Umbilical cord (tissue), 2 donors: ENCODE data around the gene AKT2. TPM values are rescaled to one million over a fixed set of nuclear protein-coding genes. Genes with fewer than 3 reads are reported as not detected.

Experiments used
- DNase-seq: peaks from one replicate; pipeline ENCODE4 v3.0.0-alpha.2; 2015; ENCODE audit warnings: low spot score
- total RNA-seq: library from RNA; depleted of rRNA; stranded (reverse); fragments of >200 nt; gene quantifications from one replicate; pipeline ENCODE4 v1.2.3, GENCODE V29; 2014; ENCODE audit warnings: low replicate concordance; ENCODE audit not compliant: insufficient read depth

AKT2 gene
- total RNA-seq, 1 donor from 2014 or later, result 81.6 TPM

DNA sequence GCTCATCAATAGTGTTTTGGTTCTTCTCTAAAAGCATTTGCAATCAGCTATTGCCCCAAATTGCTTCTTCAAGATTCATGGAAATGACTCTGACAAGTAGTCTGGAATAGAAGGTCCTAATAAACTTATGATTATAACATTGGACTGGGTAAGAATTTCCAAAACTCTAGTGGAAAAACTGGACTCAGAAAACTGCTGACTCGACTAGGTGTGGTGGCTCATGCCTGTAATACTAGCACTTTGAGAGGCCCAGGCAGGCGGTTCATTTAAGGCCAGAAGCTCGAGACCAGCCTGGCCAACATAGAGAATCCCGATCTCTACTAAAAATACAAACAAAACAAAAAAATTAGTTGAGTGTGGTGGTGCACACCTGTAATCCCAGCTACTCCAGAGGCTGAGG is 15.5 kb upstream of the AKT2 start:
- DNase-seq, result no peak

DNA sequence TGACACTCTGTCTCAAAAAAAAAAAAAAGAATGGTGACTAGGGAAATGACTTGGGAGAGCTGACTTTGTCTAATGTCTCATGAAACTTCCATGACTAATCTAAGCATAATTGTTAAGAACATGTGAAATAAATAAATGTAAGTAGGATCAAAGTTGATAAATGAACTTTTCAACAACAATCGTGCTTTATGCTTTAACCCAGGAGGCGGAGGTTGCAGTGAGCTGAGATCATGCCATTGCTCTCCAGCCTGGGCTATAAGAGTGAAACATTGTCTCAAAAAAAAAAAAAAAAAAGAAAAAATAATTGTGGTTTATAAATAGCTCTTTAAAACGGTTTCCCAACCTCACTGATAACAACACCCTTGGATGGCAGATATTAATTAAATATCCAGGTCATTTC is 12.9 kb upstream of the AKT2 start:
- no peak for DNase-seq

DNA sequence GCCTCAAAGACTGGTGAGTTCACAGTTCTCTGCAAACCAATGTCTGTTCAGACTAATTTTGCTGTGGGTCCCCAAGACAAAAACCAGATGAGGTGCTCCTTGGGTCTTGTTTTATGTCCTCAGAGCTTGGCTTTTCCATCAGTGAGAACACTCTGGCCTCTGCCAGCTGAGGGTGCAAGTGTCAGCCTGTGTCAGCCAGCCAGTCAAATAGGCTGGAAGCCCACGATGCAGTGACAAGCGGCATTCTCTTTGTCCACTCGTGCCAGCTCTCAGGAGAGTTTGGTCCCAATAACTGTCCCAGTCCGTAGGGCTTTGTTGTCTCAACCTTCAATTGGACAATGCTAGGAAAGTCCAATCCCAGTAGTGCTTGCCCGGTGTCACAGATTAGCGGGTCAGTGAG is 9.4 kb upstream of the AKT2 start:
- DNase-seq, result no peak

DNA sequence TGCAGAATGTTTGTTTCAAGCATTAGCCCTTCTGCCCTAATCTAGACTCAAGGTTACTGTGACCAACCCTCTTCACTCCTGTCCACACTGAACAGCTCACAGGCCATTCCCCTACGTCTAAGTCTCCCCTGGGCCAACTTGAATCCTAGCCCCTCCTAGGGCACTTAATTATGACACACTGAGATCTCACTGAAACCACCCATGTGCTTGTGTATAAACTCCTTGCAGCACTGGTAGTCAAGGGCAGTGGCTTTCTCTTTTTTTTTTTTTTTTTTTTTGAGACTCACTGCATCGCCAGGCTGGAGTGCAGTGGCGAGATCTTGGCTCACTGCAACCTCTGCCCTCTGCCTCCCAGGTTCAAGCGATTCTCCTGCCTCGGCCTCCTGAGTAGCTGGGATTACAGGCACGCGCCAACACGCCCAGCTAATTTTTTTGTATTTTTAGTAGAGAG is 1.9 kb upstream of the AKT2 start:
- DNase-seq, result no peak

DNA sequence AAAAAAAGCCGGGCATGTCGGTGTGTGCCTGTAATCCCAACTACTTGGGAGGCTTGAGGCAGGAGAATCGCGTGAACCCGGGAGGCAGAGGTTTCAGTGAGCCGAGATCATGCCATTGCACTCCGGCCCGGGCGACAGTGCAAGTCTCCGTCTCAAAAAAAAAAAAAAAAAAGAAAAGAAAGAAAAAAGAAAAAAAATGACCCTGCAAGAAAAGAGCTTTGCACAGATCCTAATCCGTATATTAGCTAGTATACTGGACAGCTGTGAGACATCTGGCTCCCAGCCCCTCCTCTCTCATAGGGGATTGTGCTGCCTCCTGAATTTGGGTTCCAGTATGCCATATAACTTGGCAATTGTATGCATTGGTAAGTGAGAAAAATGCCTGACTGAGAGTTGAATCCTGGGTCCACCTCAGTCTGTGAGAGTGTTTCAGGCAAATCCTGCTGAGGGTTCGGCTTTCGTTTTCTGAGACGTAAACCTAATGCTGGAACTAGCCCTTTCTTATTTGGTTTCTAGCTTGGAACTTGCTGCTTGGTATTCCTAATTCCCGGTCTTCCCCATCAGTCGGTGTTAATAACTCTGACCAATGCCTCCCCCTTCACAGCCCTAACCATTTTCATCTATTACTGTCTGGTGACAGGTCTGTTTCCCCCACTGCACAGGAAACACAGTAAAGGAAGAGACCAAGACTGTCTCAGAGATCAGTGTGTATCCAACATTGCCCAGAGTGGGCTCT is 1.3 kb upstream of the AKT2 start:
- peak; percentile 41 for DNase-seq

DNA sequence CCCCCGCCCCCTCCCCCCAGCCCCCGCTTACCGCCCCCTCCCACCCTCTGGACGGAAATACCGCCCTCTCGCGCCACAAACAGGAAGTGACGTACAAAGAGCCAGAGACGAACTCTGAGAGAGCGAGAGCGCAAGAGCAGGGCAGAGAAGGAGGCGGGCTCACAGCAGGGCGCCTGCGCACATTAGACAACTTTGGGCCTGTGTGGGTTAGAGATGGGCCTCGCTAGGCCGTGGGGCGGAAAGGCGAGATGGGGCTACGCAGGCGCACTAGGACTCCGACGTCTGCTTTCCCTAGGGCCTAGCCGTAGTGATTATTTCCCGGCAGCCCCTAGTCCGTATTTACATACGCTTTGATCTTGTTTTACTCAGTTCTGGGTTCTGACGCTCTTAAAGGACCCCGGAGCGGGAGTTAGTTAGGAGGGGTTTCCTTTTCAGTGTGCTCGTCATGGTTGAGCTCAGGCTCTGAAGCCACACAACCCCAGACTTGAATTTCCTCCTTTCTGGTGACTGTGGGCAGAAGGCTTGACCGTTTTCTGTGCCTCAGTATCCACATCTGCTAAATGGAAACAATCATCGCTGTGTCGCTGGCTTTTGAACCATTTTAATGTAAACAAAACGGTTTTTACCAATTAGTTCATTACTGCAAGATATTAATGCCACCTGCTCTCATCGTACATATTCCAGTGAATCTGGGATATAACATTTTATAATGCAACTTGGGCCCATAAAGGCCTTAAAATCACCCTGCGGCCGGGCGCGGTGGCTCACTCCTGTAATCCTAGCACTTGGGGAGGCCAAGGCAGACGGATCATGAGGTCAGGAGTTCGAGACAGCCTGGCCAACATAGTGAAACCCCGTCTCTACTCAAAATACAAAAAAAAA is 449 bp upstream of the AKT2 start:
- peak; percentile 100 for DNase-seq

DNA sequence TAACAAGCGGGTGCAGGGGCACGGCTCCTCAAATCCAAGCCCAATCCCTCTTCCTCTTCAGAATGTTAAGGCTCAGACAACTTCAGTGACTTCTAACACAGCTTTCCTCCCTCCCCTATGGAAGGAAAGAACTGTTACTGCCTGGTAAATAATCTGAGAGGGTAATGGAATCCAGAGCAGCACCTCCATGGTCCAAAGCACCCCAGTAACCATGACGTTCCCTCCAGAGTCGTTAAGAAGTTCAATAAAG is 969 bp downstream of the AKT2 start:
- DNase-seq, result no peak

DNA sequence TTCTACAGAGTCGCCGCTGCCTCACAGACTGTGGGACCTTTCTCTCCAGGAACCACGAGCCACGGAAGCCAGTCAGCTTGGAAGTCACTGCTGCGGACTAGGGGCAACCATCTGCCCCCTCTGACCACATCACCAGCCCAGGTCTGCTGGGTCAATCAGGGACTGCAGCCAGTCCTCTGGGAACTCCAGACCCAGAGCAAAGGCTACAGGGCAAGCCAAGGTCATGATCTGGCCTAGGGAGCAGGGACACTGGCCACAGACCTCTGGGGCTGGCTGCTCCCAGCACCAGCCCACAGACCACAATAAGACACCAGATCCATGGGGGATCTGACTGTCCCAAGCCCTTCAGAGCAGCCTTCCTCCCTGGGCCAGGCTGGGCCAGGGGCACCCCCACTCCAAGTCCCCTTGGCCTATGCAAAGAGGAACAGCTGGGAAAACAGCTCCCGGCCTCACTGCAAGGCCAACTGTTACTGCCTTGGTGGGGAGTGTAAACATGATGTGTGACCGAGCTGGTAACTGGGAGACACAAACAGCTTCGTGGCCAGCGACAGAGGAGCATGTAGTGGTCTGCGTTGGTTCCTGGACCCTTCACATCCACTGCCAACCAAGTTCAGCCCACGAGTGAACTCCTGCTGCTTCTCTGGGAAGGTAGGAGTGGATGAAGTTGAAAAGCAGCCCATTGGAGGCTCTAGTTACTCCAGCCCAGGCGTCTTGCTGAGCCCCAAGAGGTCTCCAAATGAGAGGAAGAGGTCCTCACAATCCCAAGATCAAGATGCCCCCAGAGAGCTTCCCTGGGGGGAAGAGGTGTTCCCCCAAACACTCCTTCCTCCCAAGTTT is 1.5 kb downstream of the AKT2 start:
- peak; percentile 11 for DNase-seq

DNA sequence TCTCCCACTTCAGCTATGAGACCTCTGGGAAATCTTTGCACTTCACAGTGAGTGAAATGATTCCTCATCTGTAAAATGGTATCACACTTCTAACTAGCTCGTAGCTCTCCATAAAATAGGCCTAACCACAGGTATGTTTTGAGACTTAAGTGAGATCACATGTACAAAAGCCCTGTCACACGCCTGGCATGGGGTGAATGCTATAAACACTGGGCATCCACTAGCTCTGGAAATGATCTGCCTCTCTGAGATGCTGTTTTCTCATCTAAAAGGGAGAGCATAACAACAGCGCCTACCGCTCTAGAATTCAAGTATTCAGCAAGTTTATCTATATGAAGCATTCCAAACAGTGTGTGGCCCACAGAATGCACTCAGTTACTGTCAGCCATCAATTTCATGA is 2.2 kb downstream of the AKT2 start:
- DNase-seq, result no peak

DNA sequence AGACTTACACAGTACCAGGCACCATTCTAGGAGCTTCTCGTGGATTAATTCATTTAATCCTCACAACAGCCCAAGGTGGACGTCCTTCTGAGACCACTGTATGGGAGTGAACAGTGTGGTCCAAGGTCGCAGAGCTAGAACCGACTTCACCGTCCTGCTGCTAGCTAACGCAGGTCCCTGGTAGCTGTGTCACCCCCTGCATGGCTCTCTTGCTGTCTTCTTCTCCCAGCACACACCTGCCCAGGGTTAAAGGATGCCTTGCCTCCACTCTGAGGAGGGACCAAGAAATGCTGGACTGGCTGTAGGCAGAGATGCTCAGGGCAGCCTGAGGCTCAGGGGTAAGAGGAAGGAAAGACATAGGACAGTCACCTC is 3.0 kb downstream of the AKT2 start:
- no peak for DNase-seq

DNA sequence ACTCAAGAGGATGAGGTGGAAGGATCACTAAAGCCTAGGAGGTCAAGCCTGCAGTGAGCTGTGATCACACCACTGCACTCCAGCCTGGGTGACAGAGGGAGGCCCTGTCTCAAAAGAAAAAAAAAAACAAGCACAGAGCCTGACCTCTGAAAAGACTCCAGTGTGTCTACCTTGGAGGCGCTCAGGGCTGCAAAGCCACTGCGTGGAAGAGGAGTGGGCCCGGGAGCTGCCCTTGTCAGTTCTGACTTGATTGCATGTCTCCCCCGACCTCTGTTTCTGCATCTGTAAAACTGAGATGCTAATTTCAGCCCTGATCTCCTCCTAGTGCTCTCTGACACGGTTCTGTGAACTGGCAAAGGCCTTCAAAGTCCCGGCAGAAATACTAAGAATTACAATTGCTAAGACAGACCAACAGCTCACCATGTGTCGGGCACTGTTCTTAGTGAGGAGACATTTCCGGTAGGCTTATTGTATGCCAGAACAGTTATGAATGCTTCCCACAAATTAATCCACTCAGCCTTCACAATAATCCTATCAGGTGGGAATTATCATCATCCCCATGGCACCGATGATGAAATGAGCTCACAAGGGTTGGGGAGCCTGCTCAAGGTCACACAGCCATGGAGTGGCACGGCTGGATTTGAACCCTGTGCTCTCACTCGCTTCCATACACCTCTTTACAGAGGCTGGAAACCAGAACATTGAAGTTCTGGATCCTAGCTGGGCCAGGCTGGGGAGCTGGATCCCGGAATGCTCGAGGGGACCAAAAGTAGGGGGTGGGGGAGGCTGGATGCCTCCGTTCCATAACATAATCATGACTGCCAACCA is 3.5 kb downstream of the AKT2 start:
- DNase-seq, result no peak

DNA sequence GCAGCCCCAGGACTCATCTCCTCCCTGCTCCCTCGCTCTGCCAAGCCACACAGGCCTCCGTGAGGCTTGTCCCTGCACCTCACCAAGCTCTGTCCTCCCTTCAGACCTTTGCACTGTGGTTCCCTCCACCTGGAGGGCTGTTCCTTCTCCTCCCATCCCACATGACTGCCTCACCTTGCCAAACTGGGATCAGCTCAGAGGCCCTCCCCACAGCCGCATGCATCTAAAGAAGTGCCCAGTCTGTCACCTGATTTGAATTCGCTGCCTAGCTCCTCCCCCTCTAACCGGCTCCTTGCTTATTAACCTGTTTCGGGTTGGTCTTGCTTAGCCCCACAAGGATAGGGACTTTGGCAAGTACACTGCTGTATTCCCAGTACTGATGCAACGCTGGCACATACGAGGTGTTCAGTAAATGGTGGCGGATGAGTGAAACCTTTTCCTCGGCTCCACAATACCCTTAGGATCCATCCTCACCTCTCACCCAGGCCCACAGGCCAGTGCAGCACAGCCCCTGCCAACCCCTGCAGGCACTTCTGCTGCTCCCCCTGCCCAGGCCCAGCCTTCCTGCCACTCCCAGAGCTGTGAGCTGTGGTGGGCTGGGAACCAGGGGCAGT is 4.4 kb downstream of the AKT2 start:
- no peak for DNase-seq

DNA sequence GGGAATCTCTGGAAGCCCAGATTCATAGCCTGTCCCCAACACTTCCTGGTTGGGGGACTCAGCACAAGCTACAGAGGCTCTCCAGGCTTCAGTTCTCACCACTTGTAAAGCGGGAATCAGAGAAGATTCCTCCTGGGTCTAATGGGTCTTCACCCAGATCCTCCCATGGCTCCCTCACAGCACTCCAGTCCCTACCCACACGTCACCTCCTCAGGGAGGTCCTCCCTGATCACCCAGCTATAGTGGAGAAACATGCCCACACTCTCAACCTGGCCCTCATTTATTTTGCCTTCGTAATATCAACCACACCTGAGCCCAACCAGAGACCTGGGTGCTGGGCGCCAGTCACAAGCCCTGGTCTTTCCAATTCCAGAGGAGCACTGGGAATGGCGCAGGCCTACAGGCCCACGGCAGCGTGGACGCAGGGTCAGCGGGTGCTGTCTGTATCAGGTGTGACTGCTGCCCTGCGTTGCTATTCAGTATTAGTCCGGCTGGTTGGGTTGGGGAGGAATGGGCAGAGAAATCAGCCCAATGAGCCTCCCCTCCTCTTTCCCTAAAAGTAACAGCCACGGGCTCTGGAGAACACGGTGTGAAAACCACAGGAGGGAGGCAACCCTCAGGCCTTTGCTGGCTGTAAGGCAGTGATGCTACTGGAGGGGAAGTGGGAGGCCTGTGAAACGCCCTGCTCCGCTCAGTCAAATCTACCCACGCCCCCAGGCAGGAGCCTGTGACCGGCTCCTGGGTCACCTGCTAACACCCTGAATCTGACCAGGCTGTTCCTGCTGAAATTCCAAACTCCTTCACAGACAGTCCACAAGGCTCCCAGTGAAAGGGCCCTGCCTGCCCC is 5.2 kb downstream of the AKT2 start:
- DNase-seq, result no peak

DNA sequence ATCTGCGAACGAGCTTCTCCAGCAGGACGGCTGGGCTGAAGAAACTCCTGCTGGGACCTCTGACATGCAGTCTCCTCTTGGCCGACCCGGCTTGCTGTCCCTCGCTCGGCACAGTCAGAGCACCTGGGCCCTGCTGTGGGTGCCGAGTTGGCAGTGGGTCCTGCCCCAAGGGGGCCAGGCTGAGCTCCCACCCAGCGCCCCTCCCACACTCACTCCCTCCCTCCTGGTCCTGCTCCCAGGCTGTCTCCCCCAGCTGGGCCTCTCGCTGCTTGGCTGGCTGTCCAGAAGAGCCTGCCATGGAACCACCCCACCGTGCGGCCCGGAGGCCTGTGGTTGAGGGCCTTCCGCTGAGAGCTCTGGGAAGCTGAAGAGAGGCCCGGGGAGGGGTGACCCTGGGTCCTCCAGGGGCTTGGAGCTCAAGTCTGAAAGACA is 6.0 kb downstream of the AKT2 start:
- DNase-seq, result peak; percentile 94

DNA sequence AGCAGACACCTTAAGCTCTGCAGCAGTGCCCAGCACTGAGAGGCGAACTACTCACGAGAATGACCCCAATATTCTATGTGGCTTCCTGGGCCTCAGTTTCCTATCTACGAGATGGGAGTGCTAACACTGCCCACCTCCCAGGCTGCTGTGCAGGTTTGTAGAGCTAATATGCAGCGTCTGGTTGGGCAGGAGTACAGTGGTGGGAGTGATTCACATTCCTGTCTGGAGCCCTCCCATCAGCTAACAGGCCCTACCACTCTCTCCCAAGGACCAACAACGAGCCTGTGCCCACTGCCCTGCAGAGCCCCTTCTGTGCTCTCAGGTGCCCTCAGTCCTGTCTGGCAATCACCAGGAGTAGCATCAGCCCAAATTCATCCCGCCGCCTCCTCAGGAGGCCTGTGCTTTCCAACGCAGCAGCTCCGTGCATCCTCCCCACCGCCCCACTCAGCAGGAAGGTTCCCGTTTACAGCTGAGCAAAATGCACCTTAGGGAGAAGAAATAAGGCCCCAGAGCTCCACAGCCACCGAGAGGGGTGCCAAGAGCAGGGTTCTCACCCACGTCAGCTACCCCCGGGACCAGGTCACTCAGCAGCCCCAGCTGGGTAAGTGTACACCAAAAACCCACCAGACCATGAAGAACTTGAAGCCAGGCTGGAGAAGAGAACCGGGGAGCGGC is 6.6 kb downstream of the AKT2 start:
- peak; percentile 9 for DNase-seq

DNA sequence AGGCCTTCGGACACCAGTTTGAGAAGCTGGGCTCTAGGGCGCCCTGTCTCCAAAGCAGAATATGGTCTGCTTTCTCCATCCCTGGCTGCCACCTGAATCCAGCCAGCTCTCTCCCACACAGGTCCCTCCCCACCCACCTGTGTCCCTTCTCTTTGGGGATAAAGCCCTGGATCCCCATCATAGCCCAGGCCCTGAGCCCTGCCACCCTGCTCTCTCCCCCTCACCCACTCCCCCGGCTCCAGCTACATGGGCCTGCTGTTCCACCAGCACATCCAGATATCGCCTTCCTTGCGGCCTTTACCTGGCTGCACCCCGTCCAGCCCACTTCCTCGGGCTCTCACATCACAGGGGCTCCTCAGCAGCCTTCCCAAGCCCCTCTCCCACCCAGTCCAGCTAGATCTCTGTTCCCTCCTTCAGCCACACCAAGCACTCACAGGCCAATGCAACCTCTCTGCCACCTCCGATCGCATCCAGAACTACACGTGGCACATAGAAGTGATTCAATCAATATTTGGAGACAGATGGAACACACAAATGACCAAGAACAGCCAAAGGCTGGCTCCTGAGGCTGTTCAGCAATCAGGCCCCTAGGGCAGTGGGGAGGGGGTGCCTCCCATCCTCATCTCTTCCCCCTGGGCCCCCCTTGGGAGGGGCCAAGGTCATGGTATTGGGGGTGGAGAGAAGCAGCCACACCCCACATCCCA is 7.6 kb downstream of the AKT2 start:
- DNase-seq, result peak; percentile 23

DNA sequence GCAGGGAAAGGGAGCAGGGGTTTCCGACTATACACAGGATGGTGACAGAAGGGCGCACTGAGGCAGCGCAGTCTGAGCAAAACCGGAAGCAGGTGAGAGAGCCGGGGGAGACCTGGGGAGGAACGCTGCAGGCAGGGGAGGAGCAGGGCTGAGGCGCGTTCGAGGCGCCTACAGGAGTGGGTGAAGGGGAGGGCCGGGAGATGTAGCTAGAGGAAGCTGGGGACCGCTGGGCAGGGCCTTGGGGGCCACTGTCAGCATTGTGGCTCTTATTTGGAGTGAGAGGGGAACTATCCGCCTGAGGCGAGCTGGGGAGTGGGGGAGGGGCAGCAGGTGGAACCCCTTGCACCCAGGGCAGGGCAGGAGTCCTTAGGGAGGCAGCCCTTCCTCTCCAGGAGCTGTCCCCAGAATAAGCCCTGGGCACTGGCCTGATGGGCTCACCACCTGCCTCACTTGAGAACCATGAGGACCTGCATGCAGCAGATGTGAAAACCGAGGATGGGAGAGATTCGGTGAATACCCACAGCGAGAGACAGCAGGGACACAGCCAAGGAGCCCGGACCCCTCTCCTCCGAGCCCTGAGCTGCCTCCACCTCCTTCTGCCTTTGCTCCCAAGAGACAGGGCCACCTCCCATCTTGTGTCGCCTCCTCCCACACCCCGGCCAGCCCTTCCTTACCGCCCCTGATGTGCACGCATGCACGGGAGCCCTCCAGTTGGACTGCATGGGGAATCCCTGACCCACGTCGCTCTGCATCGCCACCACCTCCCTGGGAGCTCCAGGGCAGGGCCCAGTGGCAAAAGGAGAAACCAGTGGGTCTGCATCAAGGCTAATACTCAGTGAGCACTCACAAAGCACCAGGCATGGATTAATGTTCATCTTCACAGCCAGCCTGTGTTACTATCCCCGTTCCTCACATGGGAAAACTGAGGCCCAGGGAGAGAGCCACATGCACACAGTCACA is 10.3 kb downstream of the AKT2 start:
- no peak for DNase-seq
